Activated CD8-positive, alpha-beta T cell treated with anti-CD3 and anti-CD28 coated beads, Interleukin-2, amount 10 ng/mL, durations not matched to agents 7 days and 5 days (primary cell): ENCODE measurements around the gene SEC14L5. TPM values are rescaled to one million over a fixed set of nuclear protein-coding genes. Genes with fewer than 3 reads are reported as not detected.

Experiments
- ATAC-seq: fragments of 150-1000 bp; cut with Tn5 transposase; one replicate; pipeline ENCODE4 v1.10.0; 2021; ENCODE audit warnings: moderate library complexity
- CTCF ChIA-PET: fragments of 350-600 bp; sonication (Branson Sonifier 250); formaldehyde crosslinking; loops from one replicate; lab custom pipeline; 2021; ENCODE audit warnings: antibody characterized with exemption; lab: Charles Lee
- POLR2A ChIA-PET: fragments of 350-600 bp; sonication (Branson Sonifier 250); formaldehyde crosslinking; loops from one replicate; lab custom pipeline; 2021; ENCODE audit warnings: antibody characterized with exemption; lab: Charles Lee
- DNase-seq: peaks from one replicate; pipeline ENCODE4 v3.0.0-alpha.2; 2020
- H3K27ac Mint-ChIP-seq: one replicate; pipeline ENCODE4 v1.8.0; 2021; ENCODE audit warnings: mild to moderate bottlenecking, mixed read lengths
- H3K27me3 Mint-ChIP-seq: one replicate; pipeline ENCODE4 v1.8.0; 2021; ENCODE audit warnings: low read depth, mixed read lengths
- H3K36me3 Mint-ChIP-seq: one replicate; pipeline ENCODE4 v1.8.0; 2021; ENCODE audit warnings: low read depth, mixed read lengths
- H3K4me1 Mint-ChIP-seq: one replicate; pipeline ENCODE4 v1.8.0; 2021; ENCODE audit warnings: low read depth, mixed read lengths
- H3K4me3 Mint-ChIP-seq: one replicate; pipeline ENCODE4 v1.8.0; 2021; ENCODE audit warnings: mild to moderate bottlenecking, mixed read lengths
- H3K9me3 Mint-ChIP-seq: one replicate; pipeline ENCODE4 v1.8.0; 2022; ENCODE audit warnings: mixed read lengths; ENCODE audit not compliant: insufficient read depth
- total RNA-seq, 2 experiments: library from RNA; stranded (reverse); gene quantifications; one replicate each; pipeline ENCODE4 v1.2.3, GENCODE V29; 2021

The SEC14L5 gene
- total RNA-seq, 2 experiments from 2014 or later: not detected

DNA sequence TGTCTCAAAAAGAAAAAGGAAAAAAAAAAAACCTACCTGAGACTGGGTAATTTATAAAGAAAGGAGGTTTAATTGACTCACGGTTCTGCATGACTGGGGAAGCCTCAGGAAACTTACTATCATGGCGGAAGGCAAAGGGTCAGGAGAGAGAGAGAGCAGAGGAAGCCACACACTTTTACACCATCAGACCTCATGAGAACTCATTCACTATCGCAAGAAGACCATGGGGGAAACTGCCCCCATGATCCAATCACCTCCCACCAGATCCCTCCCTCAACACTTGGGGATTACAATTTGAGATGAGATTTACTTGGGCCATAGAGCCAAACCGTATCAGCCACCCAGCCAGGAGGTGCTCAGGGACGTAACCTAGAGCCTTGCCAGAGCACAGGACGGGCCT, 54.8 kb downstream of the SEC14L5 start:
- ChIA-PET CTCF (no interaction called here), POLR2A (no interaction called here)
- Mint-ChIP-seq H3K4me1 (no peaks in the 10 kb centered on the region), H3K9me3 (no peaks in the 10 kb centered on the region), H3K4me3 (no peak overlapping the region), H3K36me3 (no peaks in the 10 kb centered on the region), H3K27ac (no peak overlapping the region), H3K27me3 (peaks cover 3% of the 10 kb centered on the region)
- ATAC-seq (no peak), DNase-seq (no peak)

DNA sequence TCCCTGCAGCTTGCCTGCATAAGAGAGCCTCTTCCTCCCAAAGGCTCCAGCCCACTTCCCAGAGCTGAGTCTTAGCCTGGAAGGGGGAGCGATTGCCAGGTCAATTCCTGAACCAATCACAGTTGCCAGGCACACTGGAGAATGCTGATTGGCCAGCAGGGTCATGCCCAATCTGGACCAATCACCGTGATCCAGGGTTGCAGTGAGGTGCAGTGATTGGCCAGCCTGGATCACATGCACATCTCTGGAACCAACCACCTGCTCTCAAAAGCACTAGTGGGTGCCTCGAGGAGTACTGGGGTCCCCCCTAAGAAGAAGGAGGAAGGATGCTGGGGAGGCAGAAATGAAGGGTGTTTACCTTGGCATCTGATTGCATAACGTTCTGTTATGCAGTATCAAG, 57.2 kb downstream of the SEC14L5 start:
- Mint-ChIP-seq H3K27me3 (peaks cover 3% of the 10 kb centered on the region), H3K27ac (no peak overlapping the region), H3K9me3 (no peaks in the 10 kb centered on the region), H3K4me1 (no peaks in the 10 kb centered on the region), H3K36me3 (no peaks in the 10 kb centered on the region), H3K4me3 (no peak overlapping the region)
- CTCF ChIA-PET: no interaction called here
- no peak for ATAC-seq
- no peak for DNase-seq
- POLR2A ChIA-PET: interaction anchor here (0.6 kb wide), 1 partner anchor 232 kb away, joined by 3 read pairs; no protein-coding TSS in a partner anchor

DNA sequence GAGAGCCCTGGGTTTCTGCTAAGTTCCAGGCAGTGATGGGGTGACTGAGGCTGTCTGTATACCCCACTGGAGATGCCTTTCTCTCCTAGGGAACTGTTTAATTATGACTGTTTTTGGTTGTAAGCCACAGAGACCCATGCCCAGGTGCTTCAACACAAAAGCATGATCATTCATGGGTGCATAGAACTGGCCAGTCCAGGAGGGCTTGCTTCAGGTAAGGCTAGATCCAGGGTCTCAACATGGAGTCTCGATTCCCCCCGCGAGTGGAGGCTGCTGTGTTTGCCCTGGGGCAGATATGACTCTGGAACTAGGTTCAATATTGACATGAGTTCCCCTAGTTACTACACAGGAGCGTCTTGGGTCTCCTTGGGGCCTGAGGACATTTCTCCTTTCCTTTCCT, 57.8 kb downstream of the SEC14L5 start:
- H3K4me1 Mint-ChIP-seq: no peaks in the 10 kb centered on the region
- H3K27ac Mint-ChIP-seq: no peak overlapping the region
- H3K27me3 Mint-ChIP-seq: no peaks in the 10 kb centered on the region
- POLR2A ChIA-PET: no interaction called here
- no peaks in the 10 kb centered on the region for H3K9me3 Mint-ChIP-seq
- no peak for DNase-seq
- no peak overlapping the region for H3K4me3 Mint-ChIP-seq
- ATAC-seq: no peak
- no peaks in the 10 kb centered on the region for H3K36me3 Mint-ChIP-seq
- CTCF ChIA-PET: no interaction called here

DNA sequence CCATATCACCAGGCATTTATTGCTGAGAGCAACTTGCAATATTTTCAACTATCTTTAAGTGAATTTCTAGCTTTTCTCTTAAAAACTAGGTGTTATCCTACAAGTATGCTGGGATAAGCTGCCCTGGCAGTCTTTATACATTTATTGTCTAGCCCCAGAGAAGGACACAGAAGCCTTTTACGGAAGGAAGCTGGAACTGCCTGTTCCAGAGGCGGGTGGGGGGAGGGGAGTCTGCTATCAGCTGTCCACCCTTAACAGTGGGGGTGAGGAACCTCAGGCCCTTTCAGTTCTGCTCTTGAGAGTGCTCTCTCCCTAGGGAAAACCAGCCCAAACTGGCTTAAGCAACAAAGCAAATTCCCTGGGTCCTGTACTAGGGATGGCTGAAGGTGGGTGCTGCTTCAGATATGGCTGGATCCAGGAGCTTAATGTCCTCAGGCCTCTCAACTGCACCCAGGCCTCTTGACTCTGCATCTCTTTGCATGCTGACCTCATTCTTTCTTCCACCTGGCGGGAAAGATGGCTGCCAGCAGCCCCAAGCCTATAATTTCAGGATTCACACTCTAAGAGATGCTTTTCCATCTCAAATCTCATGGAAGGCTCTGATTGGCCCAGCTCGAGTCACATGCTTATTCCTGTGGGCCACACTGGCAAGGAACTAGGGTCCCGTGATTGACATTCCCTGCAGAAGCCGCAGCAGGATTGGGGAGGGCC, 59.0 kb downstream of the SEC14L5 start:
- Mint-ChIP-seq H3K27me3 (no peaks in the 10 kb centered on the region), H3K27ac (no peak overlapping the region), H3K36me3 (no peaks in the 10 kb centered on the region), H3K4me3 (no peak overlapping the region), H3K9me3 (no peaks in the 10 kb centered on the region), H3K4me1 (no peaks in the 10 kb centered on the region)
- DNase-seq (no peak), ATAC-seq (no peak)
- ChIA-PET POLR2A (no interaction called here), CTCF (no interaction called here)

DNA sequence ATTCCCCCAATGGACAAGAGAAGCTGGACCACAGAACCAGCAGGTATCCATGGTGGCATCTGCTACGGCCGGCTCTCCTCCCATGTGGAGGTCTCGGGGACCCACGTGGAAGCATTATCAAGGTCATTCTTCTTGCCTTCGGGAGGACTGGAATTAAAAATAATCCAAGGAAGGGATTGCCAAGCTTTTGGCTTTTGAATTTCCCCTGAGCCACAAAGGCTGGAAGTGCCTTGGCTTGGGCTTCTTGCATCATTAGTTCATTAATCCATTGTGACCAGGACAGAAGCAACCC, 59.5 kb downstream of the SEC14L5 start:
- DNase-seq (no peak), ATAC-seq (no peak)
- no peaks in the 10 kb centered on the region for H3K4me1 Mint-ChIP-seq
- CTCF ChIA-PET: no interaction called here
- no peaks in the 10 kb centered on the region for H3K27me3 Mint-ChIP-seq
- H3K27ac Mint-ChIP-seq: no peak overlapping the region
- no peaks in the 10 kb centered on the region for H3K36me3 Mint-ChIP-seq
- no peaks in the 10 kb centered on the region for H3K9me3 Mint-ChIP-seq
- no peak overlapping the region for H3K4me3 Mint-ChIP-seq
- POLR2A ChIA-PET: no interaction called here

DNA sequence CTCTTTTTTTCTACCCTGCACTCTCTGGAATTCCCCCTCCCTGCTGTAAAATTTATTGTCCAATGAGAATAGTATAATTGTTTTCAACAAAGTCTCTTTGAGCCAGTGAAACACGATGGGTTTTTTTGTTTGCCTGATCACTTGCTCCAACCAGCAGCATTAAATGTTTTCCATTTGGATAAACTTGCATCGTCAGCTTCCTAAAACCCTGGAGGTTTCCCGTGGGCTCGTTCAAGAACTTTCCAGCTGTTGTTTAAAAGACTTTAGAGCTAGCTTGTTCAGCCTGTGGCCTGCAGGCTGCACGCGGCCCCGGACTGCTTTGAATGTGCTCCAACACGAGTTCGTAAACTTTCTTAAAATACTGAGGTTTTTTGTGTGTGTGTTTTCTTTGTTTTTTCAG, 60.7 kb downstream of the SEC14L5 start:
- no peaks in the 10 kb centered on the region for H3K9me3 Mint-ChIP-seq
- H3K27me3 Mint-ChIP-seq: no peaks in the 10 kb centered on the region
- H3K4me1 Mint-ChIP-seq: no peaks in the 10 kb centered on the region
- no peak for ATAC-seq
- CTCF ChIA-PET: no interaction called here
- H3K27ac Mint-ChIP-seq: no peak overlapping the region
- no peak for DNase-seq
- POLR2A ChIA-PET: no interaction called here
- H3K36me3 Mint-ChIP-seq: no peaks in the 10 kb centered on the region
- H3K4me3 Mint-ChIP-seq: no peak overlapping the region

DNA sequence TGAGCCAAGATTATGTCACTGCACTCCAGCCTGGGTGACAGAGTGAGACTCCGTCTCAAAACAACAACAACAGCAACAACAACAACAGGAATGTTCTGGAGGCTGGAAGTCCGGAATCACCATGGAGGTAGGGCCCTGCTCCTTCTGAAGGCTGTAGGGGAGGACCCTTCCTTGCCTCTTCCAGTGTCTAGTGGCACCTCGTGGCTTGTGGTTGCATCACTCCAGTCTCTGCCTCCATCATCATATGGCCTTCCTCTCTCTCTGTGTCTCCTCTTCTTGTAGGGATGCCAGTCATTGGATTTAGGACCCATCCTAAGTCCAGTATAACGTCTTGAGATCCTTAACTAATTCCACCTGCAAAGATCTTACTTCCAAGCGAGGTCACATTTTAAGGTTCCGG, 61.6 kb downstream of the SEC14L5 start:
- ATAC-seq (no peak), DNase-seq (no peak)
- ChIA-PET POLR2A (no interaction called here), CTCF (no interaction called here)
- Mint-ChIP-seq H3K27me3 (no peaks in the 10 kb centered on the region), H3K9me3 (no peaks in the 10 kb centered on the region), H3K36me3 (no peaks in the 10 kb centered on the region), H3K27ac (no peak overlapping the region), H3K4me1 (no peaks in the 10 kb centered on the region), H3K4me3 (no peak overlapping the region)

DNA sequence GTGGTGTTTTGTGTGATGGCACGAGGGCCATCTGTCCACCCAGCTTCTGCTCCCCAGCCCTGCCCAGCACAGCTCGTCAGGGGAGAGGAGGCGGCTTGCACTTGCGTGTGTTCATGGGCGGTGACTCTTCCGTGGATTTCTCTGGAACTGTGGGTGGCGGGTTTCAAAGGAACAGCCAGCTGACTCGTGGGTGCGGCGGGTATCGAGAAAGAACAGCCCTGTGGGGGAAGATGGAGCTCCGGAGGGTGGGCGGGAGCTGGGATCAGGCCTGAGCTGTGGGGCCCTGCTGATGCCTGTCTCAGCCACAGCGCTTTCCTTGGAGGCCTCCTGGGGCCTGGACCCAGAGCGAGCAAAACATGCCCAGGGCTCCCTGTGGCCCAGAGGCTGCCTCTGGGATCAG, 62.4 kb downstream of the SEC14L5 start:
- H3K27me3 Mint-ChIP-seq: no peaks in the 10 kb centered on the region
- no peaks in the 10 kb centered on the region for H3K9me3 Mint-ChIP-seq
- no peaks in the 10 kb centered on the region for H3K36me3 Mint-ChIP-seq
- no peaks in the 10 kb centered on the region for H3K4me1 Mint-ChIP-seq
- ChIA-PET POLR2A (interaction anchor here (0.8 kb wide), 1 partner anchor 13 kb away, joined by 3 read pairs; the partner anchor contains the start of gene NAGPA), CTCF (interaction anchor here (1.1 kb wide), 1 partner anchor 12 kb away, joined by 3 read pairs; no protein-coding TSS in a partner anchor)
- H3K27ac Mint-ChIP-seq: no peak overlapping the region
- ATAC-seq: no peak
- H3K4me3 Mint-ChIP-seq: no peak overlapping the region
- DNase-seq: no peak

DNA sequence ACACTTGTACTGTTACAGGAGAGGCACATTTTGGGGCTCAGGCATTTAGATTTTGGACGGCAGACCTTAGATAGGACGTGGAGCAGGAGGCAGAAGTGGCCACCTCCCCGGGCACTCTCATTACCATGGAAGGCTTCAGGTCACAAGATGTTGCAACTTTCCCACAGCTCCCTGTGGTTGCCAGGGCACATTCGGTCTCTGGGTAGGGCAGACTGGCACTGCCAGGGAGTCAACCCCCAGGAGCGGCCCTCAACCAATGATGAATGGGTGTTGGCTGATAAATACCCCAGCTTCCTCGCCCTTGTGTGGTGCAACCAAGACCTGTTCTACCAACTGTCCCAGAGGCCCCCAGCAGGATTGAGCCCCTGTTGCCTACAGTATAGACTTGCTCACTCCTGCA, 64.4 kb downstream of the SEC14L5 start:
- CTCF ChIA-PET: no interaction called here
- H3K9me3 Mint-ChIP-seq: no peaks in the 10 kb centered on the region
- no peaks in the 10 kb centered on the region for H3K36me3 Mint-ChIP-seq
- ATAC-seq: peak; percentile 15
- no peak overlapping the region for H3K27ac Mint-ChIP-seq
- H3K4me3 Mint-ChIP-seq: no peak overlapping the region
- no peaks in the 10 kb centered on the region for H3K4me1 Mint-ChIP-seq
- no peaks in the 10 kb centered on the region for H3K27me3 Mint-ChIP-seq
- DNase-seq: no peak
- POLR2A ChIA-PET: interaction anchor here (1.2 kb wide), 1 partner anchor 11 kb away, joined by 3 read pairs; the partner anchor contains the start of gene NAGPA

DNA sequence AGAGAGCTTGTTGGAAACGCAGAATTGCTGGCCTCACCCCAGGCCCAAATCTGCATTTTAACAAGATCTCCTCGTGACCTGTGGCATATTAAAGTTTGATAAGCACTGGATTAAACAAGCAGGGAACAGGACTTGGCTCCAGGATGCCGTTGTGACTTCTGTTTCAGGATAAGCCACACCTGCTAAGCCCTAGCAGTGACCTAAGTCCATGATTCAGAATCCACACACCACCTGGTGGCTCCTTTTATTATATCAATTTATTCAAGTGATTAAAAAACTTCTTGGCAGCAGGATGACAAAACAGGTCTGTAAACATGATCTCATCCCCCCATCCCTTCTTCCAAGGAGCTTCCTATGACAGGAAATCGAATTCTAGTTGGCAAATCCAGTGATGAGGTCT, 66.5 kb downstream of the SEC14L5 start:
- ATAC-seq: no peak
- POLR2A ChIA-PET: no interaction called here
- no peaks in the 10 kb centered on the region for H3K36me3 Mint-ChIP-seq
- H3K27me3 Mint-ChIP-seq: no peaks in the 10 kb centered on the region
- no peak for DNase-seq
- H3K4me1 Mint-ChIP-seq: peaks cover 3% of the 10 kb centered on the region
- H3K4me3 Mint-ChIP-seq: no peak overlapping the region
- CTCF ChIA-PET: no interaction called here
- H3K27ac Mint-ChIP-seq: no peak overlapping the region
- no peaks in the 10 kb centered on the region for H3K9me3 Mint-ChIP-seq

DNA sequence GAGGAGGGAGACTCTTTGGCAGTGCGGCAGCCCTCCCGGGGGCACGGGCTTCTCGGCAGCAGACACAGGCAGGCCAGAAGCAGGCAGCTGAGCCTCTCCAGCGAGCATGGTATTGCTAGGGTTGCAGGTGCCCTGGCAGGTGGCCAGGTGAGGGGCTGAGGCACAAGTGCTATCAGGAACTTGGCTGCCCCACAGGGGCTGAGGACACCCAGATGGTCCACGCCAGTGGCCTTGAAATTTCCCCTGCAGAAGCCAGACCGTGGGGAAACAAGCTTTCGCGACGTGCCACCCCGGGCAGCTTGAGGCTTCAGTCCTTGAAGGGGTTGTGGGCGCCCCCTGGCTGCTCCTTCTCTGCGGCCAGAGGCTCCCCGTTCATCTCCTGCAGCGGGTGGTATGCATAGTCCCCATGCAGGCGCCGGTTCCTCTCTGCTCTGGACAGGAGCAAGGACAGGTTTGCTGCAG, 67.1 kb downstream of the SEC14L5 start:
- H3K27me3 Mint-ChIP-seq: no peaks in the 10 kb centered on the region
- ChIA-PET POLR2A (no interaction called here), CTCF (no interaction called here)
- no peaks in the 10 kb centered on the region for H3K9me3 Mint-ChIP-seq
- no peak overlapping the region for H3K27ac Mint-ChIP-seq
- no peak for DNase-seq
- H3K4me1 Mint-ChIP-seq: peaks cover 3% of the 10 kb centered on the region
- ATAC-seq: no peak
- no peaks in the 10 kb centered on the region for H3K36me3 Mint-ChIP-seq
- no peak overlapping the region for H3K4me3 Mint-ChIP-seq

DNA sequence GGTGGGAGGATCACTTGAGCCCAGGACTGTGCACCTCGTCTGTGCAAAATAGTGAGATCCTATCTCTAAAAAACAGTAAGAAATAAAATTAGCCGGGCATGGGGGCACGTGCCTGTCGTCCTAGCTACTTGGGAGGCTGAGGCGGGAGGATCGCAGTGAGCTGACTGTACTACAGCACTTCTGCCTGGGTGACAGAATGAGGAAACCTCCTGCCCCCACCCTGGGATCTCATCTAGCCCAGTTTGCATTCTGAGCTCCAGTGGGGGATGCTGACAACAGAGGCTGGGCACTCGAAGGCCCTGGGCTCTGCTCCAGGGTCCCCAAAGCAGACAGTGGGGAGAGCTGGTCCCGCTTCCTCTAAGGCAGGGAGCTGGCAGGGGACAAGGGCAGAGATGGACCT, 68.5 kb downstream of the SEC14L5 start:
- H3K36me3 Mint-ChIP-seq: no peaks in the 10 kb centered on the region
- CTCF ChIA-PET: no interaction called here
- no peak for DNase-seq

DNA sequence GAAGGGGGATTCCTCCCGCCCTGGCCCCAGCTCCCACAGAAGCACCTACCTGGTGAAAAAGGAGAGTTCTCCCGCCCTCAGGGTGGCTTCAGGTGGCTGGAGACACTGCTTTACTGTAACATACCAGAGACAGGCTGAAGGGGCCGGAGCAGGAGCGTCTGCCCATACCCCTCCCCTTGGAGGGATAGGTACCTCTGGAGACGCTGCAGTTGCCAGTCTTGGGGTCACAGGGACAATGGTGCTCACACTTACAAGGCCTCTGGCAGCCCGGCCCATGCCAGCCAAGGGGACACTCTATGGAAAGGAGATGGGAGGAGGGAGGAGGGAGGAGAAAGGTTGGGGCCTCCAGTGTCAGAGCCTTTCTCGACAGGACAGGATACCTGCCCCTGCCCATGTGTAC, 69.0 kb downstream of the SEC14L5 start:
- Mint-ChIP-seq H3K9me3 (no peaks in the 10 kb centered on the region), H3K4me3 (no peak overlapping the region), H3K4me1 (peaks cover 7% of the 10 kb centered on the region), H3K36me3 (no peaks in the 10 kb centered on the region), H3K27me3 (no peaks in the 10 kb centered on the region), H3K27ac (no peak overlapping the region)
- DNase-seq (no peak), ATAC-seq (no peak)
- CTCF ChIA-PET: no interaction called here
- POLR2A ChIA-PET: no interaction called here

More for the DNA sequence above, 68.5 kb downstream of the SEC14L5 start:
- Mint-ChIP-seq H3K27me3 (no peaks in the 10 kb centered on the region), H3K4me3 (no peak overlapping the region), H3K4me1 (peaks cover 4% of the 10 kb centered on the region), H3K9me3 (no peaks in the 10 kb centered on the region), H3K27ac (no peak overlapping the region)
- POLR2A ChIA-PET: no interaction called here
- ATAC-seq: no peak
